ENCODE data around the gene LARP4.
"Not testable (repeated sequence)": the region's sequence is repeated elsewhere in the genome, so short reads cannot be mapped to it uniquely, and the experiment has no call there.

Gene LARP4

GRCh38 chr12:50401500-50402081 lies 906 bp downstream of the LARP4 start:
- peak; percentile 66 for DNase-seq

GRCh38 chr12:50402264-50403000 lies 1.7 kb downstream of the LARP4 start:
- DNase-seq = no peak

DNA sequence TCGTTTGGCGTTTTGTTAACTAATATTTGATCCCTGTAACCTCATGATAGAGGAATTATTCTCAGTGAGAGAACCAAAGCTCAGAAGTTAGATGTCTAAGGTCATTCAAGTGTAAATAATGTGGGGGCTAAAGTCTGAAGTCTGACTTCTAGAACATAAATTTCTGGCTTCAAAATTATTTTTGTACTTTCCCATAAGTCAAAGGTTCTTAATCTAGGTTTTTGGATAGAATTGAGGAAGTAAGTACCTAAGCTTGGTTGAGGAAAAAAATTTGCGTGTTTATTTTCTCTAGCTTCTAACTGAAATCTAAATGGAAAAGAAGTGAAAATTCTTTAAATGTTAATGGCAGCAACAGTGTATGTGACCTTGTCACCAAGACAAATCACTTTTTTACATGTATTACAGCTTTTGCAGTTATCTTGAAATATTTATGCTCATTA lies 2.3 kb downstream of the LARP4 start:
- no peak for DNase-seq

DNA sequence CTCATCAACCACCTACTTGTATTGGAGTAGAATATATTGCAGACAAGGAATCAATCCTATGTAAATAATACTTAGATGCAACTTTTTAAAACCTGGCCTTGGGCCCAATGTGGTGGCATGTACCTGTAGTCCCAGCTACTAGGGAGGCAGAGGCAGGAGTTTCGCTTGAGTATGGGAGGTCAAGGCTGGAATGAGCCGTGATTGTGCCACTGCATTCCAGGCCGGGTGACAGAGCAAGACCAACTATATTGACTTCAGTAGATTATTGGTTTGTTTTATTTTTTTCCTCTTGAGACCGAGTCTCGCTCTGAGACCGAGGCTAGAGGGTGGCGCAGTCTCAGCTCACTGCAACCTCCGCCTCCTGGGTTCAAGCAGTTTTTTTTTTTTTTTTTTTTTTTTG lies 3.6 kb downstream of the LARP4 start:
- no peak for DNase-seq

DNA sequence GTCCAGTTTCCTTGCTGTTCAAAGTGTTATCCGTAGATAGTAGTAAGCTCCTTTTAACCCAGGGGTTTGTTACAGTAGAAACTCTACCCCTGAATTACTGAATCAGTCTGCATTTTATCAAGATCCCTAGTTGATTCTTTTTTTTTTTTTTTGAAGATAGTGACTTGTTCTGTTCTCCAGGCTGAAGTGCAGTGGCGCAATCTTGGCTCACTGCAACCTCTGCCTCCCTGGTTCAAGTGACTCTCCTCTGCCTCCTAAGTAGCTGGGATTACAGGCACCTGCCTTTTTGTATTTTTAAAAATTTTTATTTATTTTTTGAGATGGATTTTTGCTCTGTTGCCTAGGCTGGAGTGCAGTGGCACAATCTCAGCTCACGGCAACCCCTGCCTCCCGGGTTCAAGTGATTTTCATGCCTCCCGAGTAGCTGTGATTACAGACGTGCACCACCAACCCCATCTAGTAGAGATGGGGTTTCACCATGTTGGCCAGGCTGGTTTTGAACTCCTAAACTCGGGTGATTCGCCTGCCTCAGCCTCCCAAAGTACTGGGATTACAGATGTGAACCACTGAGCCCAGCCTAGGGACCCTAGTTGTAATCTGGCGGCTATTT lies 10.5 kb downstream of the LARP4 start:
- DNase-seq = no peak

- DNase-seq = no peak
Observed at GRCh38 chr12:50415899-50416479, 15.3 kb downstream of the LARP4 start.

DNA sequence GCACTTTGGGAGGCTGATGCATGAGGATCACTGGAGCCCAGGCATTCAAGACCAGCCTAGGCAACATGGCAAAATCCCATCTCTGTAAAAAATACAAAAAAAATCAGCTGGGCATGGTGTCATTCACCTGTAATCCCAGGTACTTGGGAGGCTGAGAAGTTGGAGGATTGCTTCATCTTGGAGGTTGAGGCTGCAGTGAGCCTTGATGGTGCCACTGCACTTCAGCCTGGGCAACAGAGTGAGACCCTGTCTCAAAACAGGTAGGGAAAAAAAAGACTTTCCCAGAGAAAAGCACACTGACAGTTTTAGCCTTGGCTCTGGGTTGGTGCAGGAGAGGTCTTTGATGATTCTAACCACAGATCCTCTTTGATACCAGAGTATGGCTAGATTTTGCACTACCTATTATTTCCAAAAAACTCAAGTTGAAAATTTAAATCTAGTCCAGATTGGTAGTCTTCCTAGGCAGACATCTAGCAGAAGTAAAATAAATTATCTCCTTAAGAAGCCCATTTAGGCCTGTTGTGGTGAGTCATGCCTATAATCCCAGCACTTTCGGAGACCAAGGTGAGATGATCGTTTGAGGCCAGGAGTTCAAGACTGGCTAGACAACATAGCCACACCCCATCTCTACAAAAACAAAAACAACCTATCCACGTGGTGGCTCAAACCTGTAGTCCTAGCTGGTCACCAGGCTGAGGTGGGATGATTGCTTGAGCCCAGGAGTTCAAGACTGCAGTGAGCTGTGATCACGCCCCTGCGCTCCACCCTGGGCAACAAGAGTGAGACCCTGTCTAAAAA lies 18.6 kb downstream of the LARP4 start:
- no peak for DNase-seq

DNA sequence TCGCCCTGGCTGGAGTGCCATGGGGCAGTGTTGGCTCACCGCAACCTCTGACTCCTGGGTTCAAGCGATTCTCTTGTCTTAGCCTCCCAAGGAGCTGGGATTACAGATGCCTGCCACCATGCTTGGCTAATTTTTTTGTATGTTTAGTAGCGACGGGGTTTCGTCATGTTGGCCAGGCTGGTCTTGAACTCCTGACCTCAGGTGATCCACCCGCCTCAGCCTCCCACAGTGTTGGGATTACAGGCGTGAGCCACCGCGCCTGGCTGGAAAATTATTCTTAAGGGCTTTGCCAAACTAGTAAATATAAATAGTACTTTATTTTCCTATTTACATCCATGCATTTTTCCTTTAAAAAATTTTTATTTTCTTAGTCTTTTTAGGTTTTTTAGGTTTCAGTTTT lies 22.2 kb downstream of the LARP4 start:
- not testable (repeated sequence) for DNase-seq

DNA sequence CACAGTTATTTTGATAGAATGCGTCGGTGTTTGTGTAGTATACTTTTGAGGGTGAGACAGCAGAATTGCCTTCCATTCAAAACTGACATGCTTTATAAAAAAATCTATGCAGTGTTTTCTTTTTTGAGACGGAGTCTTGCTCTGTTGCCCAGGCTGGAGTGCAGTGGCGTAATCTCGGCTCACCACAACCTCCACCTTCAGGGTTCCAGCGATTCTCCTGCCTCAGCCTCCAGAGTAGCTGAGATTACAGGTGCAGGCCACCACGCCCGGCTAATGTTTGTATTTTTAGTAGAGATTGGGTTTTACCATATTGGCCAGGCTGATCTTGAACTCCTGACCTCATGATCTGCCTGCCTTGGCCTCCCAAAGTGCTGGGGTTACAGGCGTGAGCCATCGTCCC lies 22.7 kb downstream of the LARP4 start:
- DNase-seq = not testable (repeated sequence)

- peak; percentile 25 for DNase-seq
Observed at GRCh38 chr12:50425589-50426258, 25.0 kb downstream of the LARP4 start.

GRCh38 chr12:50431656-50432055 lies 31.0 kb downstream of the LARP4 start:
- DNase-seq = not testable (repeated sequence)

- no peak for DNase-seq
Observed at GRCh38 chr12:50440288-50440687, 39.6 kb downstream of the LARP4 start.

- DNase-seq = no peak
Observed at GRCh38 chr12:50441763-50442162, 41.1 kb downstream of the LARP4 start.

DNA sequence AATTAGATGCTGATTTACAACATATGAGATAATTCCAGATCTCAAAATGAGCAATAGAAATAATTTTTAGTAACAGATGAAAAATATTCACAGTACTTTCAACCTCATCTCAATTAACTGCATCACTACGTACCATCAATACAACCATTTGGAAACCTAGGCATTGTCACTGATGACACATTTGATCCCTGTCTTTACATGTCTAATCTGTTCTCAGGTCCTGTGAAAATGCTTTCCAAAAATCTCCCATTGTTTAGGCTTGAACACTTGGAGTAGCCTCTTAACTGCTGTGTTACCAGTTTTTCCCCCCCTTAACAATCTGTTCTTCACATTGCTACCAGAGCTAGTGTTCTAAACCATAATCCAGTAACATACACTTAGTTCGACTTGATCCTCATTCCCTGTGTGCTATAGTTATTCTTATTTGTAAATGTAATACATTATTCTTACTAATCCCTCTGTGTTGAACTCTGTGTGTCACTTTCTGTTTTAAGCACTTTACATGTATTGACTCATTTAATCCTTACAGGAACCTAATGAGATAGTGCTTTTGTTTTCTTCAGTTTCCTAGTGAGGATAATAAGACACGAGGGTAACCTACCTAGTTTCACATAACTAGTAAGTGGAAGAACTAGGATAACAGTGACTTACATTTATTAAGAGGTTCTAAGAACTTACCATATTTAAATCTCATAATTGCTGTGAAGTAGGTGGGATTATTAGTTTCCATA lies 41.7 kb downstream of the LARP4 start:
- no peak for DNase-seq

DNA sequence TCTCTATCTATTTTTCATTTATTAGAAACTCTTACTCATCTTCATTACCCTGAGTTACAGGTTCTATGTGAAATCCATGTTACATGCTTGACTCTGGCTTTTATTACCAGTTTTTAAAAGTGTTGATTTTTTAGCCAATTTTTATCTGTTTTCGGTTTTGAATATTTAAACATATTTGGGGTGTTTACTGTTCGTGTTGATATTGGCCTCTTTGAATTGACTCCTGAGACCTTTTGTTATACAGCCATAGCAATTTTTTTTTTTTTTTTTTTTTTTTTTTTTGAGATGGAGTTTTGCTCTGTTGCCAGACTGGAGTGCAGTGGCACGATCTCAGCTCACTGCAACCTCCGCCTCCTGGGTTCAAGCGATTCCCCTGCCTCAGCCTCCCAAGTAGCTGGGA lies 49.0 kb downstream of the LARP4 start:
- not testable (repeated sequence) for DNase-seq

- DNase-seq = no peak
Observed at GRCh38 chr12:50452795-50453194, 52.1 kb downstream of the LARP4 start.

DNA sequence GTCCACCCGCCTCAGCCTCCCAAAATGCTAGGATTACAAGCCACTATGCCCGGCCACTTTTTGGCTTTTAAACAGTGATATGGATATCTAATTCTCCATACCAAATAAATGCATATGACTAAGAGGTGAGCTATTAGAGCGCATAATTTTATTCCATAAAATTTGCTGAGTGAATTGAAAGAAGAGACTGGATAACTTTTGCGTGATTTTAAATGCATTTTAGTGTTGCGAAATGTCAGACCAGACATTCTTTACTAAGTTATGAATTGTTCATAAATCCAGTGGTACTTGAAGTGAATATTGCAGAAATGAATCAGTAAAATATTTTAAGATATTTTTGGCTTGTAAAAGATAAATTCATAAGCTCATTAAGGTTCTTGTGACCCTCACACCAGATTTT lies 53.2 kb downstream of the LARP4 start:
- no peak for DNase-seq

DNA sequence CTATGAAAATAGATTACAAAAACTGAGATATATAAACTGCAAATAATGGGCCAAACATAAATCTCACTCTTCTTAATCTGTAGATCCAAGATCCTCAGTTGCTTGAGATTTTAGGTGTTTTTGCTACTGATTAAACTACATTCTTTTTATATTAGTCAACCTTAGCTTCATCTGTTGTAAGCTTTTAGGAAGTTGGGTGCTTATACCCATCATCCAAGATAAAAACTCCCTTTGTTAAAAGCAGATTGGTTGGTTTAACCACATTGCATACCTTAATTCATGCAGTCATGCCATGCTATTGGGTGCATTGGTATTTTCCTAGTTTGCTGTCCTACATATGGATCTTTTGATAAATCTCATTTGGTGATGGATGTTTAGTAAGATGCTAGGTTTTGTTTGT lies 57.9 kb downstream of the LARP4 start:
- DNase-seq = no peak

DNA sequence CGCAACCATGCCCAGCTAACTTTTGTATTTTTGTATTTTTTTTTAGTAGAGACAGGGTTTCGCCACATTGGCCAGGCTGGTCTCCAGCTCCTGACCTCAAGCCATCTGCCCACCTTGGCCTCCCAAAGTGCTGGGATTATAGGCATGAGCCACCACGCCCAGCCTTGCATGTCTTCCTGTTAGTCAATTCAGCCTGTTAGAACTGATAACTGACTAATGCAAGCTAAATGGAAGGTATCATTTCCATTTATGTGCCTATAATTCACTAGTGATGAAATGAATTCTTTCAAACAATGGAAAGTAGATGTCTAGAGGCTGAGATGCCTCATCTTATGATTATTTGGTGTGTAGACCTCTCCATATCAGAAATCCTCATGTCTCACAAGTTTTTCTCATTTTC lies 66.8 kb downstream of the LARP4 start:
- DNase-seq = no peak

DNA sequence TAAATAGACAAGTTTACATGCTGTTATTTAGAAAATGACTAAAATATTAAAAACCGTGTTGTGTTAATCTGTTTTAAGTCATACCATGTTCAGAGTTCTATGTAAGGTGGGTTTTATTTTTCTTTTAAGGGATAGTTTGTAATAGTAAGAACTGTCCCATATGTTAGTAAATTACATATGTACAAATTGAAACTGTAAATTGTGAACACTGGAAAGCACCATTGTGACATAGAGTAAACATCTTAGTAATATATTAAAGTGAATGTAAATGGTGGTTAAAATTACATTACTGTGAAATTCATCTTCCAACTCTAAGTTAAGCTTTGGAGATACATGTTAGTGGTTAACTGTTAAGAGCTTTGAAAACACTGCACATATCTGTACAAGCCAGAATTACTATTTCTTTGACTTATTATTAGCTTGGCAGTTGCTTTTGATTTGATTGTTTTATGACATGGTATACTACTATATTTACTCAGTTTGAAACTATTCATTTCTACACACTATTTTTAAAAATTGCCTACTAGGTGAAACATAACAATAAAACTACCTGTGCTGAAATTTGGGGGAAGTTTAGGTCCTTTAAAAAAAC lies 76.7 kb downstream of the LARP4 start:
- DNase-seq = no peak

DNA sequence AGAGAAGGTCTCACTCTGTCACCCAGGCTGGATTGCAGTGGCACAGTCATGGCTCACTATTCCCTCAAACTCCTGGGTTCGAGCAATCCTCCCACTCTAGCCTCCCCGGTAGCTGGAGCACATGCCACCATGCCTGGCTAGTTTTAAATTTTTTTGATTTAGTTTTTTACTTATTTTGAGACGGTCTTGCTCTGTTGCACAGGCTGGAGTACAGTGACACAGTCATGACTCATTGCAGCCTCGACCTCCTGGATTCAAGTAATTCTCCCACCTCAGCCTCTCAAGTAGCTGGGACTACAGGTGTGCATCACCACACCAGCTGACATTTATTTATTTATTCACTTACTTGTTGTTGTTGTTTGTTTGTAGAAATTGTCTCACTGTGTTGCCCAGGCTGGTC lies 81.9 kb downstream of the LARP4 start:
- DNase-seq = no peak
